ENCODE results near the gene ANAPC15.
"Not testable (repeated sequence)": the region's sequence is repeated elsewhere in the genome, so short reads cannot be mapped to it uniquely, and the experiment has no call there.

ANAPC15 gene

GRCh38 chr11:72112143-72112977, at the start of gene ANAPC15:
Gene ANAPC15, minus strand, starts transcription at chr11:72112695. Its CDS starts 1,419 bp downstream, at chr11:72111276.
- DNase-seq = peak; percentile 100

- no peak for DNase-seq
Measured at GRCh38 chr11:72160319-72160718, 47.8 kb upstream of the ANAPC15 start.

GRCh38 chr11:72157131-72157530, 44.6 kb upstream of the ANAPC15 start:
- DNase-seq = no peak

GRCh38 chr11:72155751-72156150, 43.3 kb upstream of the ANAPC15 start:
- DNase-seq = no peak

GRCh38 chr11:72154816-72155215, 42.3 kb upstream of the ANAPC15 start:
- no peak for DNase-seq

GRCh38 chr11:72153874-72154273, 41.4 kb upstream of the ANAPC15 start:
- DNase-seq = not testable (repeated sequence)

- no peak for DNase-seq
Measured at GRCh38 chr11:72150882-72151281, 38.4 kb upstream of the ANAPC15 start.

GRCh38 chr11:72146625-72147024, 34.1 kb upstream of the ANAPC15 start:
- no peak for DNase-seq

- no peak for DNase-seq
Measured at GRCh38 chr11:72144807-72145565, 32.5 kb upstream of the ANAPC15 start.

GRCh38 chr11:72142543-72142942, 30.0 kb upstream of the ANAPC15 start:
- DNase-seq = not testable (repeated sequence)

GRCh38 chr11:72142086-72142485, 29.6 kb upstream of the ANAPC15 start:
- DNase-seq = not testable (repeated sequence)

- no peak for DNase-seq
Measured at GRCh38 chr11:72141066-72141465, 28.6 kb upstream of the ANAPC15 start.

- DNase-seq = no peak
Measured at GRCh38 chr11:72140661-72141060, 28.2 kb upstream of the ANAPC15 start.

GRCh38 chr11:72139500-72139899, 27.0 kb upstream of the ANAPC15 start:
- DNase-seq = no peak

- no peak for DNase-seq
Measured at GRCh38 chr11:72138821-72139390, 26.4 kb upstream of the ANAPC15 start.

GRCh38 chr11:72136684-72137262, 24.3 kb upstream of the ANAPC15 start:
- DNase-seq = no peak

- DNase-seq = no peak
Measured at GRCh38 chr11:72135891-72136683, 23.6 kb upstream of the ANAPC15 start.

- DNase-seq = not testable (repeated sequence)
Measured at GRCh38 chr11:72135473-72135872, 23.0 kb upstream of the ANAPC15 start, which contains the start of gene FOLR3. Gene FOLR3, plus strand, starts transcription at chr11:72135725. Its CDS starts 228 bp downstream, at chr11:72135953.

GRCh38 chr11:72132646-72133045, 20.2 kb upstream of the ANAPC15 start:
- no peak for DNase-seq

GRCh38 chr11:72129381-72129780, 16.9 kb upstream of the ANAPC15 start:
- no peak for DNase-seq

- no peak for DNase-seq
Measured at GRCh38 chr11:72127923-72128322, 15.4 kb upstream of the ANAPC15 start.

- DNase-seq = no peak
Measured at GRCh38 chr11:72125956-72126355, 13.5 kb upstream of the ANAPC15 start.

Data from DMS79 (cell line).